Activated naive CD8-positive, alpha-beta T cell treated with anti-CD3 and anti-CD28 coated beads, Interleukin-2, amount 10 ng/mL, durations not matched to agents 7 days and 5 days (primary cell): Measurements from ENCODE around the gene CCR7. TPM values are rescaled to one million over a fixed set of nuclear protein-coding genes. Genes with fewer than 3 reads are reported as not detected.
A peak's percentile ranks its signal among the peaks of the same experiment; 100 is the strongest.
"Not testable (repeated sequence)": the region's sequence is repeated elsewhere in the genome, so short reads cannot be mapped to it uniquely, and the experiment has no call there.

Experiments
- ATAC-seq: fragments of 150-1000 bp; cut with Tn5 transposase; one replicate; pipeline ENCODE4 v1.10.0; 2021; ENCODE audit warnings: low read depth, moderate library complexity
- POLR2A ChIA-PET: fragments of 350-600 bp; sonication (Branson Sonifier 250); formaldehyde crosslinking; loops from one replicate; lab custom pipeline; 2021; ENCODE audit warnings: antibody characterized with exemption; lab: Charles Lee
- DNase-seq: peaks from one replicate; pipeline ENCODE4 v3.0.0; 2021
- H3K27ac Mint-ChIP-seq: one replicate; pipeline ENCODE4 v1.8.0; 2022; ENCODE audit warnings: mild to moderate bottlenecking, mixed read lengths
- H3K27me3 Mint-ChIP-seq: one replicate; pipeline ENCODE4 v1.8.0; 2022; ENCODE audit warnings: mild to moderate bottlenecking, moderate library complexity, mixed read lengths
- H3K36me3 Mint-ChIP-seq: one replicate; pipeline ENCODE4 v1.8.0; 2021; ENCODE audit warnings: mild to moderate bottlenecking, mixed read lengths
- H3K4me1 Mint-ChIP-seq: one replicate; pipeline ENCODE4 v1.8.0; 2021; ENCODE audit warnings: mixed read lengths
- H3K4me3 Mint-ChIP-seq: one replicate; pipeline ENCODE4 v1.8.0; 2022; ENCODE audit warnings: mild to moderate bottlenecking, moderate library complexity, mixed read lengths
- H3K9me3 Mint-ChIP-seq: one replicate; pipeline ENCODE4 v1.8.0; 2021; ENCODE audit warnings: mixed read lengths
- total RNA-seq, 2 experiments: library from RNA; stranded (reverse); gene quantifications; one replicate each; pipeline ENCODE4 v1.2.3, GENCODE V29; 2021

Gene CCR7
- total RNA-seq, 2 experiments from 2014 or later: 231 to 238 TPM

- not testable (repeated sequence) for DNase-seq, ATAC-seq, H3K27me3 Mint-ChIP-seq
- Mint-ChIP-seq H3K27ac (peak overlapping the region; percentile 72), H3K4me3 (peak overlapping the region; percentile 19), H3K36me3 (peaks cover 43% of the 10 kb centered on the region), H3K4me1 (peaks cover 72% of the 10 kb centered on the region), H3K9me3 (peaks cover 20% of the 10 kb centered on the region)
- POLR2A ChIA-PET: interaction anchor here (1.0 to 6.5 kb wide), 3 partner anchors 8 to 37 kb away, joined by 4 to 42 read pairs (median 4); partner anchors contain the start of gene CCR7
These were observed 21.0 kb upstream of the CCR7 start for GRCh38 chr17:40586264-40586663.

- not testable (repeated sequence) for H3K27me3 Mint-ChIP-seq, H3K4me3 Mint-ChIP-seq, DNase-seq, ATAC-seq
- H3K27ac Mint-ChIP-seq: peak overlapping the region; percentile 26
- H3K4me1 Mint-ChIP-seq: peaks cover 73% of the 10 kb centered on the region
- POLR2A ChIA-PET: interaction anchor here (1.5 to 6.5 kb wide), 2 partner anchors 20 to 21 kb away, joined by 3 to 42 read pairs; partner anchors contain the start of gene CCR7
- peaks cover 18% of the 10 kb centered on the region for H3K9me3 Mint-ChIP-seq
- peaks cover 39% of the 10 kb centered on the region for H3K36me3 Mint-ChIP-seq
These were observed 19.7 kb upstream of the CCR7 start for GRCh38 chr17:40584950-40585349.

- DNase-seq (peak; percentile 76), ATAC-seq (peak; percentile 87)
- Mint-ChIP-seq H3K9me3 (peaks cover 15% of the 10 kb centered on the region), H3K4me3 (peak overlapping the region; percentile 75), H3K36me3 (peaks cover 30% of the 10 kb centered on the region), H3K4me1 (peaks cover 73% of the 10 kb centered on the region), H3K27me3 (no peaks in the 10 kb centered on the region), H3K27ac (peak overlapping the region; percentile 95)
- POLR2A ChIA-PET: interaction anchor here (0.7 to 3.6 kb wide), 13 partner anchors 8 to 1131 kb away, joined by 3 to 65 read pairs (median 4); partner anchors contain the start of genes CCR7, MED1 and TOP2A
These were observed 17.1 kb upstream of the CCR7 start for GRCh38 chr17:40582328-40582901.

GRCh38 chr17:40580140-40580539 lies 14.9 kb upstream of the CCR7 start:
- DNase-seq (no peak), ATAC-seq (no peak)
- H3K27me3 Mint-ChIP-seq: no peaks in the 10 kb centered on the region
- H3K36me3 Mint-ChIP-seq: peaks cover 31% of the 10 kb centered on the region
- H3K4me3 Mint-ChIP-seq: no peak overlapping the region
- H3K9me3 Mint-ChIP-seq: peaks cover 19% of the 10 kb centered on the region
- peak overlapping the region; percentile 79 for H3K27ac Mint-ChIP-seq
- POLR2A ChIA-PET: interaction anchor here (2.9 to 3.6 kb wide), 2 partner anchors 17 to 23 kb away, joined by 31 to 65 read pairs; partner anchors contain the start of gene CCR7
- H3K4me1 Mint-ChIP-seq: peaks cover 70% of the 10 kb centered on the region

GRCh38 chr17:40579471-40579870 lies 14.2 kb upstream of the CCR7 start:
- H3K27me3 Mint-ChIP-seq: no peaks in the 10 kb centered on the region
- POLR2A ChIA-PET: interaction anchor here (0.7 to 4.8 kb wide), 4 partner anchors 17 to 36 kb away, joined by 3 to 92 read pairs (median 6); partner anchors contain the start of gene CCR7
- DNase-seq: no peak
- peak overlapping the region; percentile 27 for H3K27ac Mint-ChIP-seq
- peaks cover 16% of the 10 kb centered on the region for H3K9me3 Mint-ChIP-seq
- no peak overlapping the region for H3K4me3 Mint-ChIP-seq
- no peak for ATAC-seq
- peaks cover 68% of the 10 kb centered on the region for H3K4me1 Mint-ChIP-seq
- H3K36me3 Mint-ChIP-seq: peaks cover 28% of the 10 kb centered on the region

- peak overlapping the region; percentile 59 for H3K4me3 Mint-ChIP-seq
- DNase-seq: peak; percentile 40
- peaks cover 10% of the 10 kb centered on the region for H3K9me3 Mint-ChIP-seq
- H3K27ac Mint-ChIP-seq: peak overlapping the region; percentile 87
- peaks cover 56% of the 10 kb centered on the region for H3K4me1 Mint-ChIP-seq
- H3K27me3 Mint-ChIP-seq: no peaks in the 10 kb centered on the region
- H3K36me3 Mint-ChIP-seq: peaks cover 29% of the 10 kb centered on the region
- POLR2A ChIA-PET: interaction anchor here (0.6 to 4.8 kb wide), 18 partner anchors 8 to 88 kb away, joined by 3 to 92 read pairs (median 4); partner anchors contain the start of genes CCR7 and SMARCE1
- ATAC-seq: peak; percentile 78
These were observed 12.4 kb upstream of the CCR7 start for GRCh38 chr17:40577611-40578065.

GRCh38 chr17:40576113-40576740 lies 11.0 kb upstream of the CCR7 start:
- Mint-ChIP-seq H3K9me3 (peaks cover 23% of the 10 kb centered on the region), H3K4me3 (peak overlapping the region; percentile 63), H3K27ac (peak overlapping the region; percentile 87), H3K27me3 (no peaks in the 10 kb centered on the region), H3K36me3 (peaks cover 41% of the 10 kb centered on the region), H3K4me1 (peaks cover 47% of the 10 kb centered on the region)
- POLR2A ChIA-PET: interaction anchor here (0.5 to 4.8 kb wide), 12 partner anchors 9 to 71 kb away, joined by 3 to 92 read pairs (median 6); partner anchors contain the start of genes CCR7 and SMARCE1
- ATAC-seq (peak; percentile 13), DNase-seq (no peak)

GRCh38 chr17:40574292-40574691 lies 9.0 kb upstream of the CCR7 start:
- no peaks in the 10 kb centered on the region for H3K27me3 Mint-ChIP-seq
- DNase-seq (no peak), ATAC-seq (no peak)
- H3K4me1 Mint-ChIP-seq: peaks cover 37% of the 10 kb centered on the region
- H3K36me3 Mint-ChIP-seq: peaks cover 48% of the 10 kb centered on the region
- POLR2A ChIA-PET: no interaction called here
- peaks cover 34% of the 10 kb centered on the region for H3K9me3 Mint-ChIP-seq
- no peak overlapping the region for H3K27ac Mint-ChIP-seq
- H3K4me3 Mint-ChIP-seq: no peak overlapping the region

GRCh38 chr17:40572245-40572993 lies 7.1 kb upstream of the CCR7 start:
- H3K4me1 Mint-ChIP-seq: peaks cover 25% of the 10 kb centered on the region
- H3K27ac Mint-ChIP-seq, H3K4me3 Mint-ChIP-seq, H3K27me3 Mint-ChIP-seq, ATAC-seq, DNase-seq: not testable (repeated sequence)
- POLR2A ChIA-PET: interaction anchor here (0.8 kb wide), 1 partner anchor 9 kb away, joined by 3 read pairs; no protein-coding TSS in a partner anchor
- peaks cover 56% of the 10 kb centered on the region for H3K36me3 Mint-ChIP-seq
- peaks cover 34% of the 10 kb centered on the region for H3K9me3 Mint-ChIP-seq

GRCh38 chr17:40568074-40568836 lies 3.0 kb upstream of the CCR7 start:
- Mint-ChIP-seq H3K4me3 (no peak overlapping the region), H3K27ac (no peak overlapping the region), H3K4me1 (peaks cover 20% of the 10 kb centered on the region), H3K36me3 (peaks cover 61% of the 10 kb centered on the region), H3K27me3 (no peaks in the 10 kb centered on the region), H3K9me3 (peaks cover 30% of the 10 kb centered on the region)
- ATAC-seq (no peak), DNase-seq (no peak)
- POLR2A ChIA-PET: interaction anchor here (1.0 to 1.8 kb wide), 5 partner anchors 8 to 35 kb away, joined by 3 to 7 read pairs (median 4); no protein-coding TSS in a partner anchor

GRCh38 chr17:40567377-40567776 lies 2.1 kb upstream of the CCR7 start:
- Mint-ChIP-seq H3K27me3 (no peaks in the 10 kb centered on the region), H3K4me1 (peaks cover 15% of the 10 kb centered on the region), H3K4me3 (no peak overlapping the region), H3K27ac (no peak overlapping the region), H3K36me3 (peaks cover 61% of the 10 kb centered on the region), H3K9me3 (peaks cover 24% of the 10 kb centered on the region)
- POLR2A ChIA-PET: interaction anchor here (1.1 to 1.2 kb wide), 2 partner anchors 9 to 11 kb away, joined by 3 to 4 read pairs; no protein-coding TSS in a partner anchor
- ATAC-seq: no peak
- no peak for DNase-seq
